HG03095 (cell line): Measurements from ENCODE around the gene HNRNPAB.
"Not testable (repeated sequence)": the region's sequence is repeated elsewhere in the genome, so short reads cannot be mapped to it uniquely, and the experiment has no call there.

Experiments
- ATAC-seq: cut with Tn5 transposase; IDR thresholded peaks from one replicate; pipeline ENCODE4 v1.9.1; 2021; ENCODE audit warnings: moderate library complexity; ENCODE audit not compliant: unreplicated experiment

Gene HNRNPAB

DNA sequence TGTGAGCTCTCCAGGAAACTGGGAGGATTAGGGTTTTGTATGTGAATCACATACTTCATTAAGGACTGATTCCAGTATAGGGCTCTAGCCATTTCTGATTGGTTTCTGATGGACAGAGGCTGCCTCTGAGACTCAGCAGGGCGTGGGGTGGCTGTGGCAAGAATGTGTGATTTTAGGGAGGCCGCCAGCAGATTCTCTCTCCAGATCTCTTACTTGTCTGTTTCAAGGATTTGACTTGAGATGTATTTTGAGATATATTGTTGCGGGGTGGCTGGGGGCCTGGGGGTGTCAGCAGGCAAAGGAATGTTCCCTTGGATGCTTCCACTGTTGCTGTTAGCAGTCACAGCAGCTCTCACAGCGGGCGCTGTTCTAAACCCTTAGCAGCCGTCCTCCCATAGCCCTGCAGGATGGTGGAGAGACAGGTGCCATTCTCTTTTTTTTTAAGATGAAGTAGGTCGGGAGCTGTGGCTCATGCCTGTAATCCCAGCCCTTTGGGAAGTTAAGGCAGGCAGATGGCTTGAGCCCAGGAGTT lies 8.0 kb upstream of the HNRNPAB start:
- no peak for ATAC-seq

DNA sequence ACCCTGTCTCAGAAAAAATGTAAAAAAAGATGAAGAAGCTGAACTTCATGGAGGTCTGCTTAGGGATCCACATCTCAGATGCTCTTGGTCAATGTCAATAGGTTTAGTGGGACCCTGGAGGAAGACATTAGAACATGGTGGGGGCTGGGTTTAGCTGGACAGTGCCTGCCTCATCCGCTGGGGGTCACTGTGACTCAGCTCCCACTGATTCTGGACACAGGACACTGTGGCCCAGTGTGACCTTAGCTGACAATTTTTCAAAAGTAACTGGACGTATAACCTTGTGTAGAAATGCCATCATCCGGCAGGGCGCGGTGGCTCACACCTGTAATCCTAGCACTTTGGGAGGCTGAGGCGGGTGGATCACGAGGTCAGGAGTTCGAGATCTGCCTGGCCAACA lies 7.3 kb upstream of the HNRNPAB start:
- no peak for ATAC-seq

DNA sequence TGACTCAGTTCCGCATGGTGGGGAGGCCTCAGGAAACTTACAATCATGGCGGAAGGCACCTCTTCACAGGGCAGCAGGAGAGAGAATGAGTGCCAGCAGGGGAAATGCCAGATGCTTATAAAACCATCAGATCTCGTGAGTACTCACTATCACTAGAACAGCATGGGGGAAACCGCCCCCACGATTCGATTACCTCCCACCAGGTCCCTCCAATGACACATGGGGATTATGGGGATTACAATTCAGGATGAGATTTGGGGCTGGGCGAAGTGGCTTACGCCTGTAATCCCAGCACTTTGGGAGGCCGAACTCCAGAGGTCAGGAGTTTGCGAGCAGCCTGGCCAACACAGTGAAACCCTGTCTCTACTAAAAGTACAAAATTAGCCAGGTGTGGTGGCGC lies 6.2 kb upstream of the HNRNPAB start:
- not testable (repeated sequence) for ATAC-seq

DNA sequence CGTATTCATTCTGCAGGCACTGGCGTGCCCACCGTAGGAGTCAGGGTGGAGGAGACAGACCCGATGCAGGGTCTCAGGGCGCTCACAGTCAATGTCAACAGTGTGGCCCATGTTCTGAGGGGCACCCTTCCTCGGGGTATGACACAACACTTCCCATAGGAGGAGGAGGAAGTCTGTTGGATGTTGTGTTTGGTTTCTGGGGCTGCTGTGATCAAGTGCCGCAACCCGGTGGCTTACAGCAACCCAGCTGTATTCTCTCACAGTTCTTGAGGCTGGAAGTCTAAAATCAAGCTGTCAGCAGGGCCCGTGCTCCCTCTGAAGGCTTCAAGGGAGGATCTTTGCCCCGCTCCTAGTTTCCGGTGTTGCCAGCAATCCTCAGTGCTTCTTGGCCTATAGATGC lies 5.6 kb upstream of the HNRNPAB start:
- no peak for ATAC-seq

GRCh38 chr5:178199581-178200434 lies 4.5 kb upstream of the HNRNPAB start:
- no peak for ATAC-seq

DNA sequence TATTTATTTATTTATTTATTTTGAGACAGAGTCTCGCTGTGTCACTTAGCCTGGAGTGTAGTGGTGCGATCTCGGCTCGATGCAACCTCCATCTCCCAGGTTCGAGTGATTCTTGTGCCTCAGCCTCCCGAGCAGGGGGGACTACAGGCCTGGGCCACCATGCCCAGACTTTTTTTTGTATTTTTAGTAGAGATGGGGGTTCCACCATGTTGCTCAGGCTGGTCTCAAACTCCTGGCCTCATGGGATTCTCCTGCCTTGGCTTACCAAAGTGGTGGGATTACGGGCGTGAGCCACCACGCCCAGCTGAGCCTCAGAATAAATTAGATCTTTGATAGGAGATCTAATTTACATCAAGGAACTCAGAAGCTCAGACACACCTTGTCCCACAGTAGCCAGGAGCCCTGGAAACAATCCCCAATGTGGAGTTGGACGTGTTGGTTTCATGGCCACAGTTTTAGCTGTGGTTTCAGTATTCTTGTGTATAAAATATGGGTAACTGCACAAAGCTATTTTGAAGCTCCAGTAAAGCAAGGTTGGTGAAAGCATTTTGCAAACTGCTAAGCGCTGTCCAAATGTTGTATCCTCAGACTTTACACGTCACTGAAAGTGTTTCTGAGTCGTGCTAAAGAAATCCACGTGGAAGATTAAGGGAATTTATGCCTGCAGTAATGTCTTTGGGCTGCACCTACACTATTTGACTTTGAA lies 3.0 kb upstream of the HNRNPAB start:
- no peak for ATAC-seq

DNA sequence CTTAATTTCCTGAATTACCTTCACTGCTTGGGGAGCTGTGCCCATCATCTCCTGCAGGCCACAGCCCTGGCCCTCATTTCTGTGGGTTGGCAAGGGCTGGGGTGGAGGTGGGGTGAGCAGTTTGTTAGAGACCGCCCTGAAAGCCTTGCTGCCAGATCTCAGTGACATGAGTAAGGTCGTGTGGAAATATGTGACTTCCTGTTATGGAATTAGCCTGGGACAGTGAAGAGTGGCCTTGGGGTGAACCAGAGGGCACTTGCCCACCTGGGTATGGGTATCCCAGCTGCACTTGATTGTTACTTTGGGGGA lies 2.5 kb upstream of the HNRNPAB start:
- ATAC-seq = no peak

DNA sequence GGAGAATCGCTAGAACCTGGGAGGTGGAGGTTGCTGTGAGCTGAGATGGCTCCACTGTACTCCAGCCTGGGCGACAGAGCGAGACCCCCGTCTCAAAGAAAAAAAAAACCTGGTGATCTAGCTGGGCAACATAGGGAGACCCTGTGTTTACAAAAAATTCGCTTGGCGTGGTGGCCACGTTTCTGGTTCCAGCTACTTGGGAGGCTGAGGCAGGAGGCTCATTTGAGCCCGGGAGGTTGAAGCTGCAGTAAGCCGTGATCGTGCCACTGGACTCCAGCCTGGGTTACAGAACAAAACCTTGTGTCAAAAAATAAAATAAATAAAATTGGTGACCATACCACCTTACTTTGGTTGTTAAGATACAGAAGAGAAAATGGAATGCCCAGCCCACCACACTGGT lies 1.8 kb upstream of the HNRNPAB start:
- no peak for ATAC-seq

- no peak for ATAC-seq
Measured at GRCh38 chr5:178203670-178204181, 607 bp upstream of the HNRNPAB start.

- ATAC-seq = peak; percentile 56
Measured at GRCh38 chr5:178204935-178205748, 809 bp downstream of the HNRNPAB start.

GRCh38 chr5:178205749-178206047 lies 1.4 kb downstream of the HNRNPAB start:
- ATAC-seq = no peak

DNA sequence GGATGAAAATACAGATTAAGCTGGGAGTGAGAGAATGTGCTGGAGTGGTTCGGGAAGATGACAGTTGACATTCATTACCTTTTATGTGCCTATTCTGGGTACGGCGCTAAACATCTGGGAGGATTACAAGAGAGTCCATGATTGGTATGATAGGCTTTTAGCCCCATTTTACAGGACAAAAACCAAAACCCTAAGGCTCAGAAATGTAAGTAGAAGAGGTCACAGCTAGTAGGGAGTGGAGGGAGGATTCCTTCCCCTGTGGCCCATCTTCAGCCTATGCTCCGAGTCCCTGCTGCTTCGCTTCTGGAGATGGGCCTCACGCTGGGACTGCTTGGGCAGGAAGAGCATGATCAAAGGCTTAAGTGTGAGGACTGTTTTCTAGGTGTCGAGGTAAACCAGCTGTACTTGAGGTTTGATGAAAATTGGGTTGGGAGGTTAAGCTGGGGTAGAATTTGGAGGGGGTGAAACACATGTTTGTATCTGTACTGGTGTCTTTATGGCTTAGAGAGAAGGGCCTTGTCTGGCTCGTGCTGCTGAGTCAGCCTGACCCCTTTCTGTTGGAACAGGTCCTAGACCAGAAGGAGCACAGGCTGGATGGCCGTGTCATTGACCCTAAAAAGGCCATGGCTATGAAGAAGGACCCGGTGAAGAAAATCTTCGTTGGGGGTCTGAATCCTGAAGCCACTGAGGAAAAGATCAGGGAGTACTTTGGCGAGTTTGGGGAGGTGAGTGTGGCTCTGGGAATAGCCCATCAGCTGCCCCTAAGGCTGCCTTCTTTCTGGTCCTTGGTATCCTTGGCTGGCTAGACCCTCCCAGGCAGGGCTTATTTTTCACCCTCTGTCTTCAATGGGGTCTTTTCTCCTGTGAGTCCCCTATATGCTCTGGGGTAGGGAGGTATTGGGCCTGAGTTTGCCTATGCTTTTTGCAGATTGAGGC lies 2.1 kb downstream of the HNRNPAB start:
- no peak for ATAC-seq

GRCh38 chr5:178207183-178207916 lies 3.0 kb downstream of the HNRNPAB start:
- ATAC-seq = no peak

DNA sequence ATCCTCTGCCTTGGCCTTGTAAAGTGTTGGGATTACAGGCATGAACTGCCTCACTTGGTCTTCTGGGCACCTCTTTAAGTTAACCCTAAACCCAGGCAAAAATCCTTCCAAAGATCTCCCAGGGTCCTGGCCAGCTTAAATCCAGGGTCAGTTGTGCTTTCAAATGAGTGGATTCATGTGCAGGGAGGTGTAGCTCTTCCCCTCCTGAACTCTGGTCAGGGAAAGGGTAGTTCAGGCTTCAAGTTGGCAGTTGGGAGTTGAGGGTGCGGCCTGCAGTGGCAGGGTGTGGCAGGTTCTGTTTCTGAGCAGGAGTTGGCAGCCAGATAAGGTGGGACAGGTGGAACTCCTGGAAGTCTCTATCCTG lies 3.6 kb downstream of the HNRNPAB start:
- ATAC-seq = no peak

- no peak for ATAC-seq
Measured at GRCh38 chr5:178208540-178209227, 4.4 kb downstream of the HNRNPAB start.

GRCh38 chr5:178209334-178210072 lies 5.2 kb downstream of the HNRNPAB start:
- no peak for ATAC-seq

DNA sequence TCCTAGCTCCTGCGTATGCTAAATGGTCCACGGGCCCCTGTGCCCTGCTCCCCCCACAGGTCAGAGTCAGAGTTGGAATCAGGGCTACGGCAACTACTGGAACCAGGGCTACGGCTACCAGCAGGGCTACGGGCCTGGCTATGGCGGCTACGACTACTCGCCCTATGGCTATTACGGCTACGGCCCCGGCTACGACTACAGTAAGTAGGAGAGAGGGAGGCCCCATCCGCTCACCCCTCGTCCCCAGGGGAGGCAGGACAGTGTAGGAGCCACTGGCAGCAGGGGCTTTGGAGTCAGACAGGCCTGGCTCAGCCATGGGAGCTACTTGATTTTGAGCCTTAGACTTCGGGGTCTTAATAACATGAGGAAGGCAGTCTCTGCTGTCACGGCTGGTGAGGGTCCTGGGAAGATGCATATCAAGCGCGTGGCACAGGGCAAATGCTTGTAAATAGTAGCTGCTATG lies 5.8 kb downstream of the HNRNPAB start:
- no peak for ATAC-seq

DNA sequence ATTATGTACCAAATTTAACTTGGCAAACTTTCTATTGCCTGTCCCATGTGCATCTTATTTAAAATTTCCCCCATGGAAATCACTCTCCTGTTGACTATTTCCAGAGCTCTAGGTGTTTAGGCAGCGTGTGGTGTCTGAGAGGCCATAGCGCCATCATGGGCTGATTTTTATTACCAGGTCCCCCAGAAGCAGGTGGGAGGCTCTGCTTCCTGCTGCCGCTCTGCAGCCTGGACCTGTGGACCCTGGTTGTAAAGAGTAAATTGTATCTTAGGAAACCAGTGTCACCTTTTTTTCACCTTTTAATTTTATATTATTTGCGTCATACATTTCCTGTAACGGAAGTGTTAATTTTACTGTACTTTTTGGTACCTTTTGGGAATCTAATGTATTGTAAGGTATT lies 6.4 kb downstream of the HNRNPAB start:
- no peak for ATAC-seq
